ENCODE data around the gene GPATCH1.

- TF ChIP-seq, protein P1, sequence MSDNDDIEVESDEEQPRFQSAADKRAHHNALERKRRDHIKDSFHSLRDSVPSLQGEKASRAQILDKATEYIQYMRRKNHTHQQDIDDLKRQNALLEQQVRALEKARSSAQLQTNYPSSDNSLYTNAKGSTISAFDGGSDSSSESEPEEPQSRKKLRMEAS (IDR thresholded peaks at IDR 0.05; ENCODE audit: low read depth, low read length), result no peak
- TF ChIP-seq CTCF (IDR thresholded peaks at IDR 0.05; ENCODE audit: low read depth, low read length) (no peak), POLR2A (IDR thresholded peaks at IDR 0.05; ENCODE audit: extremely low read depth, insufficient read length) (no peak)
These were observed 36.5 kb downstream of the GPATCH1 start for GRCh38 chr19:33117501-33117900.

All from NB4 (cell line).